Cortex of kidney (tissue), 1 donor: ENCODE results near the gene PRKCA.

ENCODE experiments used
- DNase-seq: peaks from one replicate; lab custom pipeline; 2025; lab: John Stamatoyannopoulos, UW

The PRKCA gene

GRCh38 chr17:66810951-66811682, 508.7 kb downstream of the PRKCA start:
- no peak for DNase-seq

- no peak for DNase-seq
These were observed 509.3 kb downstream of the PRKCA start for GRCh38 chr17:66811683-66812054.

GRCh38 chr17:66812571-66812970, 510.2 kb downstream of the PRKCA start:
- DNase-seq = no peak

- DNase-seq = no peak
These were observed 510.9 kb downstream of the PRKCA start for GRCh38 chr17:66813296-66813695.

- no peak for DNase-seq
These were observed 511.6 kb downstream of the PRKCA start for GRCh38 chr17:66814026-66814425.

GRCh38 chr17:66814570-66814969, 512.2 kb downstream of the PRKCA start:
- no peak for DNase-seq

- DNase-seq = no peak
These were observed 515.3 kb downstream of the PRKCA start for GRCh38 chr17:66817750-66818149.

GRCh38 chr17:66819466-66819865, 517.1 kb downstream of the PRKCA start:
- DNase-seq = no peak

- no peak for DNase-seq
These were observed 519.6 kb downstream of the PRKCA start for GRCh38 chr17:66822009-66822408.

GRCh38 chr17:66826856-66827255, 524.4 kb downstream of the PRKCA start:
- DNase-seq = no peak

- no peak for DNase-seq
These were observed 527.0 kb downstream of the PRKCA start for GRCh38 chr17:66829386-66829864.

- no peak for DNase-seq
These were observed 527.5 kb downstream of the PRKCA start for GRCh38 chr17:66829883-66830282.

- no peak for DNase-seq
These were observed 528.0 kb downstream of the PRKCA start for GRCh38 chr17:66830451-66830850.

- no peak for DNase-seq
These were observed 529.2 kb downstream of the PRKCA start for GRCh38 chr17:66831383-66832210.

GRCh38 chr17:66833201-66833600, 530.8 kb downstream of the PRKCA start:
- DNase-seq = no peak

- no peak for DNase-seq
These were observed 532.1 kb downstream of the PRKCA start for GRCh38 chr17:66834426-66834918.

GRCh38 chr17:66834919-66835454, 532.6 kb downstream of the PRKCA start, which contains the start of gene CACNG5:
CACNG5 (plus strand) TSS chr17:66835117; CDS start chr17:66877333, 42,216 bp downstream.
- no peak for DNase-seq

- no peak for DNase-seq
These were observed 533.1 kb downstream of the PRKCA start for GRCh38 chr17:66835476-66835875.

- no peak for DNase-seq
These were observed 533.9 kb downstream of the PRKCA start for GRCh38 chr17:66836063-66837005.

GRCh38 chr17:66837226-66837625, 534.8 kb downstream of the PRKCA start:
- no peak for DNase-seq

GRCh38 chr17:66837885-66838665, 535.7 kb downstream of the PRKCA start:
- no peak for DNase-seq
